A549 (cell line): ENCODE measurements around the gene CDHR2. TPM values are rescaled to one million over a fixed set of nuclear protein-coding genes. Genes with fewer than 3 reads are reported as not detected.

ENCODE experiments used
- ATAC-seq, 2 experiments: fragments of 200-7000 bp in 1 of 2; fragments of >200 bp in 1 of 2; cut with Nextera tagmentation in 1 of 2; cut with Tn5 transposase in 1 of 2; 3 replicates each; pipeline versions ENCODE4 v1.8.0 to v1.9.1; 2018 to 2020; ENCODE audit warnings: mild to moderate bottlenecking in 1 of 2, moderate library complexity in 1 of 2
- CTCF ChIA-PET: fragments of 300-600 bp; sonication (Branson Sonifier 250); formaldehyde crosslinking; extraction: SDS; loops from one replicate; lab custom pipeline; 2021; ENCODE audit warnings: antibody characterized with exemption, inconsistent platforms; lab: Yijun Ruan, JAX
- POLR2A ChIA-PET: fragments of 350-600 bp; formaldehyde crosslinking; extraction: SDS; loops from one replicate; lab custom pipeline; 2021; ENCODE audit warnings: antibody characterized with exemption, inconsistent platforms; lab: Yijun Ruan, JAX
- DNase-seq, 2 experiments: peaks; one replicate each; pipeline versions ENCODE4 v3.0.0 to v3.0.0-alpha.2; 2011 to 2016; ENCODE audit warnings: low read depth in 1 of 2, low spot score in 1 of 2
- FAIRE-seq: peaks from 2 replicates; lab custom pipeline; 2011; peaks lifted over from hg19 to GRCh38; lab: Jason Lieb, UNC
- H3K27ac ChIP-seq, 2 experiments: fragments of >200 bp; sonication (Bioruptor Twin); formaldehyde crosslinking; 3 replicates each; pipeline ENCODE4 v1.5.1; 2016 to 2017
- H3K4me1 ChIP-seq: fragments of >200 bp; sonication (Bioruptor Twin); formaldehyde crosslinking; 3 replicates; pipeline ENCODE4 v1.6.1; 2016
- H3K4me2 ChIP-seq: fragments of >200 bp; sonication (Bioruptor Twin); formaldehyde crosslinking; 3 replicates; pipeline ENCODE4 v1.6.1; 2016
- H3K4me3 ChIP-seq: fragments of >200 bp; sonication (Bioruptor Twin); formaldehyde crosslinking; 3 replicates; pipeline ENCODE4 v1.5.1; 2016
- H3K9me3 ChIP-seq: fragments of >200 bp; sonication (Bioruptor Twin); formaldehyde crosslinking; 3 replicates; pipeline ENCODE4 v1.6.1; 2016
- CBX2 ChIP-seq: fragments of 200-600 bp; sonication (generic); IDR thresholded peaks from 2 replicates; pipeline ENCODE4 v1.6.1; 2016; ENCODE audit warnings: low read depth, mild to moderate bottlenecking, borderline replicate concordance
- E2F6 ChIP-seq: IDR thresholded peaks from 2 replicates; pipeline ENCODE4 v1.6.1; 2012; ENCODE audit warnings: low read depth, borderline replicate concordance
- EHMT2 ChIP-seq: fragments of 200-600 bp; sonication (generic); IDR thresholded peaks from 2 replicates; pipeline ENCODE4 v1.6.1; 2016; ENCODE audit warnings: antibody characterized with exemption, low read depth, mild to moderate bottlenecking, moderate library complexity
- FOXS1 ChIP-seq: fragments of 250-450 bp; sonication (Bioruptor Pico); IDR thresholded peaks from 2 replicates; pipeline ENCODE4 v1.5.0; 2020; ENCODE audit warnings: mild to moderate bottlenecking, moderate library complexity
- HOXB13 ChIP-seq: fragments of 250-450 bp; sonication (Bioruptor Pico); IDR thresholded peaks from 2 replicates; pipeline ENCODE4 v1.5.0; 2020; ENCODE audit warnings: low read depth, mild to moderate bottlenecking, moderate library complexity
- MAFK ChIP-seq: fragments of 450-650 bp; IDR thresholded peaks from 2 replicates; pipeline ENCODE4 v1.6.1; 2014; ENCODE audit not compliant: partially characterized antibody
- NPAS2 ChIP-seq: fragments of 250-450 bp; sonication (Bioruptor Pico); IDR thresholded peaks from 2 replicates; pipeline ENCODE4 v1.8.0; 2022; ENCODE audit warnings: mild to moderate bottlenecking, moderate library complexity, borderline replicate concordance
- NR3C1 ChIP-seq: fragments of >200 bp; sonication (Bioruptor Twin); formaldehyde crosslinking; IDR thresholded peaks from 3 replicates; pipeline ENCODE4 v1.6.1; 2017
- PBX3 ChIP-seq: IDR thresholded peaks from 2 replicates; pipeline ENCODE4 v1.6.1; 2012
- POLR2AphosphoS2 ChIP-seq: conservative IDR thresholded peaks from 2 replicates; pipeline ENCODE4 v1.6.1; 2012; ENCODE audit warnings: low read length, improper control_type of control experiment, inconsistent platforms
- RAD21 ChIP-seq, 2 experiments: fragments of >200 bp in 1 of 2; sonication (Bioruptor Twin) in 1 of 2; formaldehyde crosslinking in 1 of 2; IDR thresholded peaks in 1 of 2; conservative IDR thresholded peaks in 1 of 2; 2 replicates in 1 of 2; 3 replicates in 1 of 2; pipeline ENCODE4 v1.6.1; 2012 to 2018; ENCODE audit warnings: inconsistent platforms in 1 of 2
- RARB ChIP-seq: fragments of 250-450 bp; sonication (Bioruptor Pico); IDR thresholded peaks from 2 replicates; pipeline ENCODE4 v1.8.0; 2021; ENCODE audit warnings: mild to moderate bottlenecking, moderate library complexity
- RCOR1 ChIP-seq: fragments of 150-350 bp; IDR thresholded peaks from 2 replicates; pipeline ENCODE4 v1.6.1; 2014; ENCODE audit warnings: antibody characterized with exemption, low read length, low read depth
- REST ChIP-seq: fragments of 200-600 bp; sonication (generic); IDR thresholded peaks from 2 replicates; pipeline ENCODE4 v1.6.1; 2016; ENCODE audit warnings: antibody characterized with exemption, mild to moderate bottlenecking, moderate library complexity
- SMC3 ChIP-seq: fragments of >200 bp; sonication (Bioruptor Twin); formaldehyde crosslinking; IDR thresholded peaks from 3 replicates; pipeline ENCODE4 v1.6.1; 2018; ENCODE audit warnings: inconsistent platforms
- TP53 ChIP-seq: fragments of 250-450 bp; sonication (Bioruptor Pico); IDR thresholded peaks from 2 replicates; pipeline ENCODE4 v1.5.0; 2021; ENCODE audit warnings: mild to moderate bottlenecking, moderate library complexity
- ZC3H11A ChIP-seq: fragments of 450-650 bp; IDR thresholded peaks from 2 replicates; pipeline ENCODE4 v1.6.1; 2014; ENCODE audit warnings: antibody characterized with exemption, mild to moderate bottlenecking
- ZFP36 ChIP-seq: fragments of 450-650 bp; IDR thresholded peaks from 2 replicates; pipeline ENCODE4 v1.6.1; 2014; ENCODE audit warnings: borderline replicate concordance; ENCODE audit not compliant: partially characterized antibody
- ZSCAN20 ChIP-seq: fragments of 250-450 bp; sonication (Bioruptor Pico); IDR thresholded peaks from 2 replicates; pipeline ENCODE4 v1.8.0; 2022; ENCODE audit warnings: mild to moderate bottlenecking, moderate library complexity
- WGBS: methylation state at CpG from one replicate; pipeline ENCODE4 v1.1.6; 2017; ENCODE audit errors: missing lambda C conversion rate; 5-methylcytosine and 5-hydroxymethylcytosine counted together
- polyA plus RNA-seq, 4 experiments: library from polyadenylated mRNA; depleted of rRNA in 3 of 4; stranded (reverse); fragments of >200 nt; fragmentation: RNase III in 1 of 4; extraction: RNeasy Plus Mini Kit Qiagen cat#74134 plus additional on column Dnase treatment in 1 of 4; gene quantifications; 2 replicates in 3 of 4; 3 replicates in 1 of 4; pipeline ENCODE4 v1.2.3, GENCODE V29; 2011 to 2017
- TF ChIP-seq, protein P1 (sequence below): IDR thresholded peaks from 2 replicates; pipeline ENCODE4 v1.6.1; 2012

Gene CDHR2
- polyA plus RNA-seq, 2 of the 4 experiments (the other 2 are of a cell fraction), result 0.09 TPM; not detected in 1

- no peak overlapping the region for H3K4me2 ChIP-seq
- ATAC-seq (no peak), FAIRE-seq (no peak), DNase-seq (no peak)
- ChIA-PET POLR2A (no interaction called here), CTCF (interaction anchor here (1.1 to 1.3 kb wide), 2 partner anchors 14 to 144 kb away, joined by 3 to 6 read pairs; partner anchors contain the start of gene CLTB)
- WGBS, result 68% methylated on average over 5 of the region's 5 CpGs
- peak in 1 of 2 experiments; percentile 8; a peak in 1 of 5 replicates for TF ChIP-seq RAD21 (conservative IDR thresholded peaks at IDR 0.05 in 1 of 2, IDR thresholded peaks at IDR 0.05 in 1 of 2)
- no peak for TF ChIP-seq FOXS1 (CRISPR knock-in tag)
- no peaks in the 10 kb centered on the region for H3K4me1 ChIP-seq
- H3K9me3 ChIP-seq, result peaks cover 5% of the 10 kb centered on the region; the same call in 1 of the 3 replicates
- no peak overlapping the region for H3K27ac ChIP-seq
- H3K4me3 ChIP-seq, result no peak overlapping the region
Measured at GRCh38 chr5:176559683-176560082, 10.5 kb downstream of the CDHR2 start.

- CTCF ChIA-PET, result interaction anchor here (1.0 kb wide), 1 partner anchor 13 kb away, joined by 4 read pairs; no protein-coding TSS in a partner anchor
- WGBS, result 77% methylated on average over 8 of the region's 8 CpGs
- Histone ChIP-seq H3K27ac (no peak overlapping the region), H3K4me2 (no peak overlapping the region), H3K4me3 (no peak overlapping the region), H3K4me1 (no peaks in the 10 kb centered on the region)
- DNase-seq, result no peak
- POLR2A ChIA-PET, result no interaction called here
- ATAC-seq, result no peak
- no peak for TF ChIP-seq FOXS1 (CRISPR knock-in tag)
- no peak for TF ChIP-seq REST
- TF ChIP-seq, all 56 proteins: peak for 0
- no peak for FAIRE-seq
- H3K9me3 ChIP-seq, result peaks cover 5% of the 10 kb centered on the region; the same call in 1 of the 3 replicates
Measured at GRCh38 chr5:176560364-176560763, 11.2 kb downstream of the CDHR2 start.

DNA sequence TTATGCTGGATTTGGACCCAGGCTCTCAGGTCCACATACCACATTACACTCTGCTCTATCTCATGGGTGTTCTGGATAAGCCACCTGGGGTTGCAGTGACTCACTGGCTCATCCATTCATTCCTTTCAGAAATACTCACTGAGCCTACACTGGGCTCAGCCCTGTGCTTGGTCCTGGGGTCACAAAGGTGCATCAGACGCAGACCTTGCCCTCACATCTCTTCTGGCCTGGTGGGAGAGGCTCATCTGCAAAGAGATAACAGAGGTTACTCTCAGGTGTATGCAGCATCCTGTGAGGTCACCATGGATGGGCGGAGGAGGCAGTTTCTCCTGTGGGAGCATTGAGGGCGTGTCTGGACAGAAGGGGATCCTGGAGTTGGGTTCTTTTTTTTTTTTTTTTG, 12.1 kb downstream of the CDHR2 start:
- DNase-seq (no peak), FAIRE-seq (no peak), ATAC-seq (peak; percentile 36 to 46; a peak in 3 of 6 replicates)
- CTCF ChIA-PET, result interaction anchor here (1.0 kb wide), 1 partner anchor 12 kb away, joined by 4 read pairs; no protein-coding TSS in a partner anchor
- H3K4me2 ChIP-seq, result no peak overlapping the region
- no peak overlapping the region for H3K27ac ChIP-seq
- WGBS, result 89% methylated on average over 3 of the region's 3 CpGs
- POLR2A ChIA-PET, result no interaction called here
- no peak overlapping the region for H3K4me3 ChIP-seq
- TF ChIP-seq SMC3 (no peak), CBX2 (no peak), ZFP36 (no peak)
- H3K4me1 ChIP-seq, result no peaks in the 10 kb centered on the region
- peaks cover 5% of the 10 kb centered on the region; the same call in 1 of the 3 replicates for H3K9me3 ChIP-seq

GRCh38 chr5:176562189-176562588, 13.0 kb downstream of the CDHR2 start:
- DNase-seq, result no peak
- TF ChIP-seq MAFK (no peak), RCOR1 (no peak), POLR2AphosphoS2 (no peak), PBX3 (no peak), RARB (CRISPR knock-in tag) (no peak), NR3C1 (no peak), E2F6 (no peak), CBX2 (no peak), NPAS2 (CRISPR knock-in tag) (no peak), ZC3H11A (no peak), EHMT2 (no peak), TP53 (CRISPR knock-in tag) (no peak), HOXB13 (CRISPR knock-in tag) (no peak), ZSCAN20 (CRISPR knock-in tag) (no peak)
- TF ChIP-seq, protein P1, sequence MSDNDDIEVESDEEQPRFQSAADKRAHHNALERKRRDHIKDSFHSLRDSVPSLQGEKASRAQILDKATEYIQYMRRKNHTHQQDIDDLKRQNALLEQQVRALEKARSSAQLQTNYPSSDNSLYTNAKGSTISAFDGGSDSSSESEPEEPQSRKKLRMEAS, result no peak
- TF ChIP-seq, all 56 proteins: peak for 0
- Histone ChIP-seq H3K4me2 (no peak overlapping the region), H3K9me3 (peaks cover 5% of the 10 kb centered on the region; the same call in 1 of the 3 replicates), H3K4me1 (no peaks in the 10 kb centered on the region), H3K4me3 (no peak overlapping the region), H3K27ac (no peak overlapping the region)
- ChIA-PET CTCF (interaction anchor here (1.1 kb wide), 1 partner anchor 9 kb away, joined by 3 read pairs; no protein-coding TSS in a partner anchor), POLR2A (no interaction called here)
- no peak for FAIRE-seq
- WGBS, result 70% methylated on average over 10 of the region's 10 CpGs
- ATAC-seq, result no peak
